ENCODE data around the gene PPP1R37. TPM values are rescaled to one million over a fixed set of nuclear protein-coding genes. Genes with fewer than 3 reads are reported as not detected.

PPP1R37 gene
- total RNA-seq, 1 donor from 2014 or later: 23.8 TPM

GRCh38 chr19:45163751-45164460 is 70.9 kb downstream of the PPP1R37 start:
- H3K36me3 ChIP-seq: no peaks in the 10 kb centered on the region
- peaks cover 62% of the 10 kb centered on the region for H3K4me1 ChIP-seq
- H3K9me3 ChIP-seq: no peaks in the 10 kb centered on the region
- no peak overlapping the region for H3K4me3 ChIP-seq
- intact Hi-C loops (cut with DNase I): no loop called here
- H3K27me3 ChIP-seq: no peaks in the 10 kb centered on the region
- TF ChIP-seq POLR2A (IDR thresholded peaks at IDR 0.05): no peak
- no peak for TF ChIP-seq CTCF (IDR thresholded peaks at IDR 0.05)
- TF ChIP-seq POLR2AphosphoS5 (IDR thresholded peaks at IDR 0.05; ENCODE audit: insufficient read depth in 1 of 2, low read depth in 1 of 2): no peak
- DNase-seq (ENCODE audit: extremely low spot score in 2 of 2): no peak
- H3K27ac ChIP-seq: no peak overlapping the region

GRCh38 chr19:45164577-45165335 is 71.8 kb downstream of the PPP1R37 start:
- TF ChIP-seq CTCF (IDR thresholded peaks at IDR 0.05) (no peak), POLR2A (IDR thresholded peaks at IDR 0.05) (no peak), POLR2AphosphoS5 (IDR thresholded peaks at IDR 0.05; ENCODE audit: insufficient read depth in 1 of 2, low read depth in 1 of 2) (no peak)
- Histone ChIP-seq H3K36me3 (no peaks in the 10 kb centered on the region), H3K9me3 (no peaks in the 10 kb centered on the region), H3K4me3 (no peak overlapping the region), H3K4me1 (peaks cover 58% of the 10 kb centered on the region), H3K27ac (no peak overlapping the region), H3K27me3 (no peaks in the 10 kb centered on the region)
- intact Hi-C loops (cut with DNase I): no loop called here
- no peak for DNase-seq (ENCODE audit: extremely low spot score in 2 of 2)

- no peak overlapping the region for H3K27ac ChIP-seq
- no peak for TF ChIP-seq POLR2A (IDR thresholded peaks at IDR 0.05)
- no peak for TF ChIP-seq CTCF (IDR thresholded peaks at IDR 0.05)
- TF ChIP-seq POLR2AphosphoS5 (IDR thresholded peaks at IDR 0.05; ENCODE audit: insufficient read depth in 1 of 2, low read depth in 1 of 2): no peak
- no peaks in the 10 kb centered on the region for H3K36me3 ChIP-seq
- no peaks in the 10 kb centered on the region for H3K27me3 ChIP-seq
- peaks cover 51% of the 10 kb centered on the region for H3K4me1 ChIP-seq
- H3K9me3 ChIP-seq: no peaks in the 10 kb centered on the region
- no peak for DNase-seq (ENCODE audit: extremely low spot score in 2 of 2)
- intact Hi-C loops (cut with DNase I): no loop called here
- H3K4me3 ChIP-seq: no peak overlapping the region
These were observed 73.8 kb downstream of the PPP1R37 start for GRCh38 chr19:45166723-45167252.

DNA sequence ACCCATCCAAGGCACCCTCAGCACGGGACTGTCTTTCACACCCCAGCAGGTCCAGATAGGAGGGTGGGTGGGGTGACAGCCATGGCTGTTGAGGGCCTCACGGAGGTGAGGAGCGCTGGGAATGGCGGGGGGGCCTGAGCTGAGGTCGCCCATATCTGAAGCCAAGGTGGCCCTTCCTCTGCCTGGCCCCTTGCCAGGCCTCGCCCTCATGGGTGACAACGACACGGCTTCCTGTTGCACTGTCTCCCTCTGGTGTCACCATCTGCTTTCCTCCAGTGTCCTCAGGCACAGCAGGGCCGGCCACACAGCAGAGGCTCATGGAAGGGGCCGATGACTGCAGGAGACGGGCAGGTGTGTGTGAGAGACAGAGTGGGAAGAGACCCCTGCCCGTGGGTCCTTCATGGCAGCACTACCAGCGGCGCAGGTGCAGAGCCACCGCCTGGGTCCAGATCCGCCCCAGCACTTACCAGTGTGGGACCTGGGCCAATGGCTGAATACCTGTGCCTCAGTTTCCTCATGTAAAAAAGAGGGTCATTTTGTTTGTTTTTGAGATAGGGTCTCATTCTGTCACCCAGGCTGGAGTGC is 75.9 kb downstream of the PPP1R37 start:
- Histone ChIP-seq H3K27ac (no peak overlapping the region), H3K4me1 (peaks cover 40% of the 10 kb centered on the region), H3K4me3 (no peak overlapping the region), H3K36me3 (no peaks in the 10 kb centered on the region), H3K27me3 (no peaks in the 10 kb centered on the region), H3K9me3 (no peaks in the 10 kb centered on the region)
- TF ChIP-seq CTCF (IDR thresholded peaks at IDR 0.05) (no peak), POLR2AphosphoS5 (IDR thresholded peaks at IDR 0.05; ENCODE audit: insufficient read depth in 1 of 2, low read depth in 1 of 2) (no peak), POLR2A (IDR thresholded peaks at IDR 0.05) (no peak)
- intact Hi-C loops (cut with DNase I): no loop called here
- DNase-seq (ENCODE audit: extremely low spot score in 2 of 2): no peak
